Limb (tissue), 2 donors: Measurements from ENCODE around the gene CIROP.
"Not testable (repeated sequence)": the region's sequence is repeated elsewhere in the genome, so short reads cannot be mapped to it uniquely, and the experiment has no call there.

Experiments
- DNase-seq, 2 donors: peaks; one replicate each; pipeline ENCODE4 v3.0.0-alpha.2; 2016; ENCODE audit errors: extremely low spot score in 2 of 2

CIROP gene

GRCh38 chr14:23114669-23115038, 9.9 kb upstream of the CIROP start:
- no peak for DNase-seq

- no peak for DNase-seq
These were observed 9.3 kb upstream of the CIROP start for GRCh38 chr14:23114120-23114458.

- no peak for DNase-seq
These were observed 8.8 kb upstream of the CIROP start for GRCh38 chr14:23113431-23114119.

- no peak for DNase-seq
These were observed 7.8 kb upstream of the CIROP start for GRCh38 chr14:23112359-23113178.

GRCh38 chr14:23110579-23111365, 6.0 kb upstream of the CIROP start:
- DNase-seq, result no peak

- no peak for DNase-seq
These were observed 5.0 kb upstream of the CIROP start for GRCh38 chr14:23109769-23110168.

- not testable (repeated sequence) for DNase-seq
These were observed 3.4 kb upstream of the CIROP start for GRCh38 chr14:23108169-23108568.

- DNase-seq, result not testable (repeated sequence)
These were observed 2.8 kb upstream of the CIROP start for GRCh38 chr14:23107620-23108019.

- DNase-seq, result no peak
These were observed 1.9 kb upstream of the CIROP start for GRCh38 chr14:23106747-23107045.

GRCh38 chr14:23105348-23105824, 597 bp upstream of the CIROP start:
- no peak for DNase-seq

GRCh38 chr14:23104070-23104590, 659 bp downstream of the CIROP start:
- DNase-seq, result no peak

GRCh38 chr14:23103581-23103980, 1.2 kb downstream of the CIROP start:
- no peak for DNase-seq

- DNase-seq, result no peak
These were observed 2.0 kb downstream of the CIROP start for GRCh38 chr14:23102801-23103200.

- DNase-seq, result no peak
These were observed 2.7 kb downstream of the CIROP start for GRCh38 chr14:23101986-23102625.

GRCh38 chr14:23101213-23101970, 3.4 kb downstream of the CIROP start:
- DNase-seq, result no peak

- DNase-seq, result no peak
These were observed 5.5 kb downstream of the CIROP start for GRCh38 chr14:23099212-23099861.

GRCh38 chr14:23097786-23098185, 7.0 kb downstream of the CIROP start:
- no peak for DNase-seq

- DNase-seq, result peak in 1 of 2 donors; percentile 100
These were observed 9.3 kb downstream of the CIROP start, which contains the start of gene C14orf119 for GRCh38 chr14:23095196-23096108. TSS of gene C14orf119 (plus strand) at chr14:23095505. CDS start at chr14:23097659, 2,154 bp downstream.

- DNase-seq, result peak; percentile 89 to 99
These were observed 10.1 kb downstream of the CIROP start, which contains the start of gene ACIN1 for GRCh38 chr14:23094666-23095195. TSS of gene ACIN1 (minus strand) at chr14:23095136. CDS start at chr14:23095112, 24 bp downstream.
